ENCODE results near the gene CBL. TPM values are rescaled to one million over a fixed set of nuclear protein-coding genes. Genes with fewer than 3 reads are reported as not detected.

The CBL gene
- total RNA-seq, 1 donor from 2014 or later = 10.9 TPM

DNA sequence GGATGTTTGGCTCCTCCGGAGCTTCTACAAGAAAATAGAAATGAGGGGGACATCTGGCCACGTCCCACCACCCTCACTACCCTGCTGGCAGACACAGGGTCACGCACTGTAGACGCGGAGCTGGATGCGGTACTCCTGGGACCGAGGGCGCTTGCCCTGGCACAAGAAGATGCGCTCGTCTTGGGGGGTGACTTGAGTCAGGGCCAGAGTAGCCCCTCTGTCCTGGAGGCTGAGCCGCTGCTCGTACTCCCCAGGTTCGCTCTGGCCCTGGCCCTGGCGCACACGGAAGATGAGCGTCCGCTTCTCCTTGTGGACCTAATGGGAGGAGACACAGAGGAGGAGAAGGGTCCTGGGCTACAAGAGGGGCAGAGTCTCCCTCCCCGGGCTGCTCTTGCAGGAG lies 108.6 kb downstream of the CBL start:
- DNase-seq = no peak

DNA sequence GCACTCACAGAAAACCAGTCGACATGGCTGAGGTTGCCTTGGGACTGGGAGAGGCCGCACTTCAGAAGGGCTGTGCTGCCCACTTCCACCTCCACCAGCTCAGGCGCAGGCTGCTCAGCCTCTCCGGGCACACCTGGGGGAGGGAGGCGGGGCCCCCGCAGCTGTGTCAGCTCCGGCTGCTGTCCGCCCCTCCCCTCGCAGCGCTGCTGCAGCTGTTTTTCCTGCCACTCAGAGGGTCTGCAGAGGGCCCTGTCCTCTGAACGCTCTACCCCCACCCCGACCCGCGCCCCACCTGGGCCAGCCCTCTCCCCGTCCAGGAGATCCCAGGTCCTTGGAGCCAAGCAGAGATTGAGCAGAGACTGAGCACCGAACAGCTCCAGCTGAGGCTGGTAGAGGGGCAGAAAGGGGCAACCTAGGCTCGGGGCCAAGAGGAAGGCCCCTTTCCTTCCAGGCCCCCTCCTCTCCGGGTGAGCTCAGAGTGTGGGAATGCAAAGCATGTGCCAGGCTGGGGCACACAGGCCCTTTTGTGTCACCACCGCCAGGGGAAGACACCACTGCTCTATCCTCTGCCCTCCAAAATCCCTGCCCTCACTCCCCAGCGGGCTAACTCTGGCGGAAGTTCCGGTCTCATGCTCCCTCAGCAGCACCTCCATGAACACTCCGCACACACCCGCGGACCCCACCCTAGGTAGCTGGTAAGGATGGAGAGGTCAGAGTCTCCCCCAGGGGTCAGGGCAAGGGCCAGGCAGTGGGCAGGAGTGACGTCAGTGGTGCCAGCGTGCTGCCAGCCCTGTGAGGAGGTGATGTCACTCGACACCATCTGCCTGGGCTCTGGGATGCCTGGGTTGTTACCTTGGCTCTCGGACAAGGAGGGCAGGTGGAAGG lies 109.2 kb downstream of the CBL start:
- peak; percentile 12 for DNase-seq

DNA sequence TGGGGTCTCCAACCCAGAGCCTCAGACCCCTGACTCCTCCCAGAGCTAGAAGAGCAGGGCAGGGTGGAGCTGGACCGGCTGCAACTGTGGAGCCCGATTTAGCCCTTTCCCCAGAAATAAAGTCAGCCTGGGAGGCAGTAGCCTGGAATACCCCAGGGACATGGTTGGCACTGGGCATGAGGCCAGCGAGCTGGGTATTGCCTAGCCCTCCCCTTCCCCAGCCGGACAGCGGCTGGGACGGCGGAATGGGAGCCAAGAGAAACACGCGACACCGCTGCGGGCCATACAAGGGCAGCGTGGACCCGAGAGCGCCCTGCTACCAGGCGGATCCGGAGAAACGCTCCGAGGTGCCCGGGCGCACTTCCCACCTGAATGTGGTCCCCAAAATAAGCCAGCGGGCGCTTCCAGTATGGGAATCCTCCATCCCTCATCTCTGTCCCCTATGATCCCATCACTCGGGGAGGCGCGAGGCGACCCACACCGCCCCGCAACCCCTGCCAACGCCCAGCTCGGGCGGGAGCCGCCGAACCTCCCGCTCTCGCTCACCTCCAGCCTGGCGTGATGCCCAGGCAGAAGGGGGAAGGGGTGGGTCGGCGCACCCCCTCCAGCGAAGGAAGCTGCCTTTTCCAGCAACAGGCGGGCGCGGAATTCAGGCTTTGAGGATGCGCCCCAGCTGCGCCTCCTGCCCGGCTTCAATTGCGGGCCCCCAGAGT lies 110.0 kb downstream of the CBL start:
- DNase-seq = no peak

DNA sequence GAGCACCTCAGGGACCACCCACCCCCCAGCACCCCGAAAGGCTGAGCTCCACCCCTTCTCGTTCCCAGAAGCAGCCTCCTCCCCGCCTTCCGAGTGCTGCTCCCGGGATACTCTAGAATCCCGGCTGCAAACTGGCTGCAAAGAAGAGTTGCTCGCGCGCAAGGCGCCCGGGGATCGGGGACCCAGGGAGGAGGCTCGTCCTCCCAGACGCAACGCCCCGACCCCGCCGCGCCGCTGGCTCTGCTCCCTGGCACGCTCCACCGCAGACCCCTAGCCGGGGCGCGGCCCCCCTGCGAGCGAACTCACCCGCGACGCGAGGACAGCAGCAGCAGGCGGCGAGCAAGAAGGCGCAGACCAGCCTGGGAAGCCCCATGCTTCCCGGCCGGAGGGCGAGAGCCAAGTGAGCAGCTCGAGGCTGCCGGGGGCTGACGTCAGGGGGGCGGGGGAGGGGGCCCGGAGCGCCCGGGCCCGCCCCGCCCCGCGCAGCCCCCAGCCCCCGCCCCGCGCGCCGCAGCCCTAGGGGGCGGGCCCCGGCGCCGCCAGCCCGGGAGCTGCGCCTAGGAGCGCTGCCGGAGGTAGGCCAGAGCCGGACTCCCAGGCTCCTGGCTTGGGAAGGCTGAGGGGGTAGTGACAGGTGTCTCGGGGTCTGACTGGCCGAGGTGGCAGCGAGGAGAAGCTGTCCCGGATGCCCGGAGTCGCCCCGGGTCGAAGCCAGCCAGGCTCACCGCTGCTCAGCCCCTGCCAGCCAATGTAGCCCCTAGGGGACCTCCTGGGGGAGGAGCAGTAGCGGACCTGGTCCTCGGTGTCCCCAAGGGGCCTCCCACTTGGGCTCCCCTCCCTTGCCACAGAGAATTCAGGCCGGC lies 110.8 kb downstream of the CBL start, which contains the start of gene MCAM:
TSS of gene MCAM (minus strand) at position 402 of the 863 bp plus-strand sequence. CDS start at position 373, 29 bp downstream.
- peak; percentile 10 for DNase-seq

DNA sequence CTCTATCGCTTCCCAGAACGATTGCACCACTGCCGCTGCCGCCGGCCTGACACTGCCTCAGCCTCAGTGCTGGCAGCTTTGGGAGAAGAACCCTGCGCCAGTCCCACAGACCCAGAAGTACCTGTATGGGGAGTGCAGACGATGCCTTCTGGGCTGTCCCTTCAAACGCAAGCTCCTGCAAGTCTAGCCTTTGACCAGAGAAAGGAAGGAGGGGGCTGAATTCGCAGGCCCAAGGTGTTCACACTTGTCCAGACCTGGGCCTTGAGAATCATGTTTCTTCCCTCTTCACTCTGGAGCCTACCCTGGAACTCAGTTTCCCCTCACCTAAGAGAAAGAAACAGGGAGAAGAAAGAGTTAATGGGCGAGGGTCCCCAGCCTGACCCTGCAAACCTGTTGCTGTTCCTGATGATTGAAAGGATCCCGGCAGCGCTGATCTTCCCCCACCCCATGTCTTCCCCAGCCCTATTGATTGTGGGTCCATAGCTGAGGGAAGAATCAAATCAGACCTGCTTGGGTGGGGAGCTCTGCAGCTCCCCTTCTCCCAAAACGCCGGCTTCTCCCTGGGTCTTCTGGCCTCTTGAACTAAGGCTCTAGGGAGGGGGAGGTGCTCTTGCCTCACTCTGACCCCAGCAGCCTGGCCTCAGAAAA lies 111.6 kb downstream of the CBL start:
- DNase-seq = no peak

DNA sequence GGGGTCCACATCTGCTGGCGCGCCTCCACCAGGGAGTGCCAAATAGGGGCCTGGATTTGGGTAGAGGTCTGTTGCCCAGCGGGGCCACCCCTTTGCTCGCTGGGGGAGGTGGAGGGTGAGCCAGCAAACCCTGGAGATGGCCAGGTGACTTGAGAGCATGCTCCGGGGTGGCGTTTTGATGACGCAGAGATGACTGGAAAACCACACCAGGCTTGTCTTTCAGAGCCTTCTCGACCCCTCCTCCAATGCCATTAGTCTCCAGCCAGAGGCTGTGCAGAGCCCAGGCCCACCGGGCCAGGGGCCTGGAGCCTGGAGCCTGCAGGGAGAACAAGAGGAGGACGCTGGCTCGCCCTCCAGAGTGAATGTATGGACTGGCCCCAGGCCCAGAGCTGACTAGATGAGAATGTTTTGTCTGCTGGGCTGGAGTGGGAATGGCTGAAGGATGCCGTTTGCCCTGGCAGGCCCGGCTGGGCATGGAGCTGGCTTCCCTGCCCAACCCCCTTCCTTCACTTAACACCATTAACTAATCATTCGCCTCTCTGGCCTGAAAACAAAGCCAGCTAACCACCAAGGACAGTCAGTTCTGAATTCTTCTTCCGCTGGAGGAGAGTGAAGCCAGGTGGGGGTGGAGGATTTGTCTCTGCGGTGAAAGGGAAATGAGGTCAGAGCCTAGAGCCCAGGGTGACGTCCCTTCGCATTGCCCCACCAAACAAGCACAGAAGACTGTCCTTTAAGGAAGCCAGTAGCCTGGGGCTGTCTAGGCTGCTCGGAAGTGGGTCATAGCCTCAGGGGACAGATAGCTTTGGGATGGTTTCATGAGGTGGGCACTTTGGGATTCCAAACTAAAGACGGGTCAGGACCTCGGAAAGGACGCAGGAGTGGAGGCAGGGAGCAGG lies 112.3 kb downstream of the CBL start:
- no peak for DNase-seq

DNA sequence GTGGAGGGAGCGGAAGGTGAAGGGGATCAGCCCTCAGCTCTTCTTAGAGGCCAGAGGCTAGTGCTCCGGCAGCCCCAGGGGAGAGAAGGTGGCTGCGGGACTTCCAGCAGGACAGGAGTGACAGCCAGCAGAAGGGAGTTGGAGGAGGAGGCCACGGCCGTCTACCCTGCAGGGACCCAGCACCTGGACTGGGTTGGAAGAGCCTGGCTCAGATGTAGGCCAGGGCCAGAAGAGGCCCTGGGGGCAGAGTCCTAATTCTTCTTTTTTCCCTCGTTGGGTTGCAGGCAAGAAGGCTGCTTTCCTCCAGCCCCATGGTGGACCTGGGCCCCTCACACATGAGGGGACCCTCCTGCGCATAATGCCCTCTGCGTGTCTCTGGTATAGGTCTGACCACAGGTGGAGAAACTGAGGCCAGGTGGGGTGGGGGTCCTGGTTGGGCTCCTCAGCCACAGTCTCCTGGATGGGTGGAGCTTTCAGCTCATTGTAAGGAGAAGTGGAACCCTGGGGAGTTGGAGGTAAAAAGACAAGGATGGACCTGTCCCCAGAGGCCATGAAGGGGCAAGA lies 113.1 kb downstream of the CBL start:
- DNase-seq = no peak

DNA sequence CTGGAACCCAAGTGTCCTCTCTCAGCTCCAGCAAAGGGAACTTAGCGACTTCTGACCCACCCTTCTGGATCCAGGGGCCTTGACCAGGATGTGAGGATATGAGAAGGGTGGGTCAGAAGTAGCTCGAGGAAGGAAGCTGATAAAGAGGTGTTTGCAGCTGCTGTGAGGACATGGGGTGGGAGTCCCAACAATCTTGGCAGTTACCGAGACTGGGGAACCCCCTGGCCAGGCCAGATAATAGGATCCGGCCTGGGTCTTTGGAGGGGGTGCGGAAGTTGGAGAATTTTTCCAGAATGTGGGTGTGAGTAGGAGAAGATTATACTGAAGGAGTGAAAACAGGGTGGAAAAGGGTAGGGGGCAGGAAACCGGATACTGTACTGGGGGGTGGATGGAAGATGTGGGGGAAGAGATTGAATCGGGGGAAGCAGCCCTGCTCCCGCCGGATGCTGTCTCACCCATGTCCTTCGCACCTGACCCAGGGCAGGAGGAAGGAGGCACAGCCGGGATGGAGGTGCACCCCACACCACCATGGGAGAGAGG lies 113.6 kb downstream of the CBL start:
- peak; percentile 48 for DNase-seq

DNA sequence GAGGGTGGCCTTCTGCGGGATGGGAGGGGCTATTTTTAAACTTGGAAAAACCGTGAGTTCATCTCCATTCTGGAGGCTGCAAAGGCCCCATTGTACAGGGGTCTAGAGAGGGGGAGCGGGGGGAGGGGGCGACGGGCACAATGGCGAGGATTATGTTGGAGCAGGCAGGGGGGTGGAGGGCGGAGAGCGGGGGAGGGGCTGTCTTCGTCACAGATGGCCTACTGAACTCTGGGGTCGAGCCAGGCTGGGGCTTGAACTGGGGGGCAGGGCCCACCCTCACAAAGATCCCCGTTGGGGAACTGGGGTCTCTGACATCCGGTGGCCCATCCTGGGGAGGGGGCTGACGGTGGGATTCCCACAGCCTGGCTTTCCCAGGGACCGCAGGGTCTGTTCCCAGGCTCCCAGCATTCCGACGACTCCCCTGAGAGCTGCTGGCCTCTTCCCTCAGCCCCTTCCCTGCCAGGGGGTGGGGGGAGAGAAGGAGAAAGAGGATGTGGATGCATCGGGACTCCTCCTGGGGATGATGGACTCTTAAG lies 114.2 kb downstream of the CBL start:
- peak; percentile 55 for DNase-seq

DNA sequence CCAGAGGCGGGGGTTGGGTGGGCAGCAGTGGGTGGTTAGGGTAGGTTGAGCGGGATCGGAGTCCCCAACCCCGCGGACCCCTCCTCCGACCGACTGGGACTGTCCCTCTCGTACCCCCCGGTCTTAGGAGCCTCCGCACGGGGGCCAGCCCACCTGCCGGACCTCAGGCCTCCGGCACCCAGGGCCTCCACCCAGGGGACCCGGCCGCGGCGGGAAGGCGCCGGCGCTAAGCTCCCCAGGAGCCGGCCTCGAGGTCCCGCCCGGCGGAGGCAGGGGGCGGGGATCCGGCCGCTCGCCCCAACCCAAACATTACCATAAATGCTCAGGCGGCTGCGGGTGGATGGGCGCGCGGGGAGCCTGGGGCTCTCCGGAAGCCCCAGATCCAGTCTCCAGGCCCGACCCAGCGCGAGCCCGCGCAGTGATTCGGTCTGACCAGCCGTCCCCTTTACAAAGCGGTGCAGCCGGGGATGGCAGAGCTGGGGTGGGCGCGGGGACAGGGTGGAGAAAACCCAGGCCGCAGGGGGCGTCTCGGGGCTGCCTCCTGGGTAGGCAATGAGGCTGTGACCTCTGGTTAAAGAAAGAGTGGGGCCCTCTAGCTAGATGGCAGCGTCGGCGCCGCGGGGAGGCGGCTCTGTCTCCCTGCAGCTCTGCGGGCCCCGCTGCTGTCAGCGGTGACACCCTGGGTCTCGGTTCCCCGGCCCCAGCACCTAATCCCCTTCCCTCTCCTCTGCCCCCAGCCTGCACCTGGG lies 114.8 kb downstream of the CBL start:
- DNase-seq = peak; percentile 49

DNA sequence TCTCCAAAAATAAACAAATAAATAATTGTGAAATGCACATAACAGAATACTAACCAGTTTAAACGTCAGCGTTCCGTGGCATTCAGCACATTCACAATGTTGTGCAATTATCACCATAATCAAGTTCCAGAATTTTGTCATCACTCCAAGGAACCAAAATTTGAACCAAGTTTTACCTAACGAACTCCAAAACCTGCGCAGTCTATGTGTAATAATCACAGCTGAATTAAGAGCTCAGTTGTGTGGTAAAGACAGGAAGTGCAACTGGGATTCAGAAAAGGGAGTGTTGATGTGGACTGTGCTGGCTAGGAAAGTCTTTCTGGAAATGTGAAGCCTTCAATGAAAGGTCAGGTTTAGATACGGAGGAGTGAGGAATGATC lies 116.2 kb downstream of the CBL start:
- DNase-seq = no peak

DNA sequence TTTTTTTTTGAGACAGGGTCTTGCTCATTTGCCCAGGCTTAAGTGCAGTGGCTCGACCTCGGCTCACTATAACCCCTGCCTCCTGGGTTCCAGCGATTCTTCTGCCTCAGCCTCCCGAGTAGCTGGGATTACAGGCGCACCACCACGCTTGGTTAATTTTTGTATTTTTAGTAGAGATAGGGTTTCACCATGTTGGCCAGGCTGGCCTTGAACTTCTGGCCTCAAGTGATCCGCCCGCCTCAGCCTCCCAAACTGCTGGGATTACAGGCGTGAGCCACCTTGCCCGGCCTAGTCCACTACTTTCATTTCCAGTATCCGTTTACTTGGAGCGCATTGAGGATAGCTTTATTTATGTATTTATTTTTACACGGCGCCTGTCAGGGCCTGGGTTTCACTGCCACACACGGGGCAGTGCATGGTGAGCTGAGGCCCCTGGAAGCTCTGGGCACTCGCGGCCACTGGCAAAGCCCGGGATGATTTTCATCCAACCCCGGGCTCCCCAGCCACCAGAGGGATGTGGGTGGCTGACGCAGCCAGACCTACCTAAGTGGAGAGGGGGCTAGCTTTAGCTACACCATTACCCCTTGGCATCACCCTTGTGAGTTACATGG lies 116.9 kb downstream of the CBL start:
- no peak for DNase-seq

DNA sequence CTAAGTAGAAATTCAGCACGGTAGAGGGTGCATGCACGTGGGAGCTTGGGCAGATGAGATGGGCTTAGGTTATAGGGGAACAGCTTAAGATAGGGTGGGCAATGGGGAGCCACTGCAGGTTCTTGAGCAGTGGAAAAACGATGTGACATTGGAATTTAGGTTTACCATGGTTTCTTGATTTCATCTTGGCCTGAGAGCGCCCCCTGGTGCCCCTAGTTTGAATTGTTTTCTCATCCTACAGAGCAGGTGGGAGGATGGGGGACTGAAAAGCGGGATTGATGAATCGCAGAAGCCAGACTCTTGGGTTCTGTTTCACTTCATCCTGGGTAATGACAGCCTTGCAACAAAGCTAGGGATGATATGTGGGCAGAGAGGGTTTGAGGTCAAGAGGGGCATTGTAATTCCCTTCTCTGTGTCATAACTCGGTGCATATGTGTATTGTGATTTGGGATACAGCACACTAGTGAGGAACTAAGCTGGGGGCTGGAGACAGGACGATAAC lies 117.4 kb downstream of the CBL start:
- peak; percentile 52 for DNase-seq

DNA sequence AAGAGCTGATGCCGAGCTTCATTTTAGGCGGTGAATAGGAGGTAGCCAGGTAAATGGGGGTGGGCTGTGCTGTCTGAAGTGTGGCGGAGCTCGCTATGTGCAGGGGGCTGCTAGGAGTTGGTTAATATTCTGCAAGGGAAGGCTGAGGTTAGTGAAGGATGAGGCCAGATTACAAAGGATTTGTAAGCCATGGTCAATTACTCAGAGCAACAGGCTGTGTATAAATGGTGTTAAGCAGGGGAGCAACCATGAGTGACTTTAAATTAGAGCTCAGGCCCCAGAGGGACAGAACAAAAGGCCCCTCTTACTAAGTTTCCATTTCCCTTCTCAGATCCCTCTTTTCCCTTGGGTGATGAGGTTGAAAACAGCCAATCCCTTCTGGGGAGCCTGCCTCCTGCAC lies 118.0 kb downstream of the CBL start:
- DNase-seq = no peak

DNA sequence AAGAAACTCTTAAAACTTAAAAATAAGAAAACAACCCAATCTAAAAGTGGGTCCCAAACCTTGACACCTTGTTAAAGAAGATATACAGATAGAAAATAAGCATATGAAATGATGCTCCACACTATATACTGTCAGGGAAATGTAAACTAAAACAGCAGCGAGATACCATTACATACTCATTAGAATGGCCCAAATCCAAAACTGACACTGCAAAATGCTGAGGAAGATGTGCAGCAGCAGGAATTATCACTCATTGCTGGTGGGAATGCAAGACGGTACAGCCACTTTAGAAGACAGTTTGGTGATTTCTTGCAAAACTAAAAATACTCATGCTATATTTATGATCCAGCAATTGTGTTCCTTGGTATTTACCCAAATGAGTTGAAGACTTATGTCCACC lies 123.2 kb downstream of the CBL start:
- no peak for DNase-seq

DNA sequence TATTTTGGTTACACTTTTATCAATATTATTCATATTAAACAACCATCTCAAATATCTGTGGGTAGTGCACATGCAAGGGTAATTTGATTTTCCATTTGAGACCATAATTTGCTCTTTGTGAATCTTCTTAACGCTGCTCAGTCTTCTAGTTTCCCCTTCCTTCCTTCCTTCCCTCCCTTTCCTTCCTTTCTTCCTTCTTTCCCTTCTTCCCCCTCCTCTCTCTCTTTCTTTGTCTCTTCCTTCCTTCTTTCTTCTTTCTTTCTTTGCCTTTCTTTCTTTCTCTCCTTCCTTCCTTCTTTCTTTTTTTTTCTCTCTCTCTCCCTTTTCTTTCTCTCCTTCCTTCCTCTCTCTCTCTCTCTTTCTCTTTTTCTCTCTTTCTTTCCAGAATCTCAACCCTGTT lies 124.1 kb downstream of the CBL start:
- DNase-seq = no peak

DNA sequence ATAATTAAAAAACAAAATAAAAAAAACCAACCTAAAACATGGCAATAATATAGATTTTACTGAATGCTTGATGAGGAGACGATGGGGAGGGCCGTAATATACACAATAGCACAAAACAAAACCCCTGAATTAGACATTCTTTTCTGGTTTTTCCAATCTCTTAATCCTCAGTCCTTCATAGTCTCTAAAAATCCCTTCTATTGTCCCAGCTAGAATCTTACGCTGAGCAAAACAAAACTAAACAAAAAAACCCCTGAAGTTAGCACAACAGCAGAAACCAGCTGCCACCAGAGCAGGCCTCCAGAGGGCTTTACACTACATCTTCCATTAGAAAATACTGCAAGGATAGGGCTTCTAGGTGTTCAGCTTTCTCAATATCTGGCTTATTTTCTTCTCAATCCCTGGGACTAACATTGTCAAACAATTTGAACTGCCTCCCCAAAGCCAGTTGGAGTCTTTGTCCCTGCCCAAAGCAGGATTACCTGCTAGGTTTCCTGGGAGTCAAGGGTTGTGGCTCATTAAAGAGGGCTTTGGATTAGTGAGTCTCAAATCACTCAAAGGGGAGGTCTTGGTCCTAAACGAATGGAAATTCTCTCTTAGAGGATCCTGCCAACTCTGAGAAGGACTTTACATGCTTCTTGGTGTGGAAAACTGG lies 126.1 kb downstream of the CBL start:
- no peak for DNase-seq

Data from skin of body (tissue), 2 donors.